KG1 (cell line): Measurements from ENCODE around the gene ZNF740.
"Not testable (repeated sequence)": the region's sequence is repeated elsewhere in the genome, so short reads cannot be mapped to it uniquely, and the experiment has no call there.

Experiments
- DNase-seq: peaks from one replicate; lab custom pipeline; 2025; lab: John Stamatoyannopoulos, UW

Gene ZNF740

DNA sequence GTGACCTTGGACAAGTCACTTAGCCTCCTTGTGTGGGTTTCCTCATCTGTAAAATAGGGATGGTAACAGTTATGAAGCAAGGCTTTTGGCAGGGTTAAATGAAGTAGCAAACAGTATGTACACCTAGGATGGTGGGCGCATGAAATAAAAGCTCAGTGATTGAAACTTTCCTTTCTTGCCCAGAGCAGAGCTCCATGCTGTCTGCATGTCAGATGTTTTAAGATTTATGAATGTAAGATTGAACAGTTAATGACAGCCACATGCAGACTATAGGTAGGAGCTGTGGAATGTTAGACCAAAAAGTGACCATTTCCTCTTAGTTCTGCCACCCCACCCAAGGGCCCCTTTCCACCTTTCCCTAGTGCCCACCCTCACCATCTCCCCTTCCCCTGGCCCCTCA lies 14.5 kb downstream of the ZNF740 start:
- DNase-seq: no peak

GRCh38 chr12:53195516-53196420 lies 15.2 kb downstream of the ZNF740 start:
- no peak for DNase-seq

- DNase-seq: no peak
These were observed 16.0 kb downstream of the ZNF740 start for GRCh38 chr12:53196486-53196885.

- DNase-seq: no peak
These were observed 16.6 kb downstream of the ZNF740 start for GRCh38 chr12:53197011-53197640.

DNA sequence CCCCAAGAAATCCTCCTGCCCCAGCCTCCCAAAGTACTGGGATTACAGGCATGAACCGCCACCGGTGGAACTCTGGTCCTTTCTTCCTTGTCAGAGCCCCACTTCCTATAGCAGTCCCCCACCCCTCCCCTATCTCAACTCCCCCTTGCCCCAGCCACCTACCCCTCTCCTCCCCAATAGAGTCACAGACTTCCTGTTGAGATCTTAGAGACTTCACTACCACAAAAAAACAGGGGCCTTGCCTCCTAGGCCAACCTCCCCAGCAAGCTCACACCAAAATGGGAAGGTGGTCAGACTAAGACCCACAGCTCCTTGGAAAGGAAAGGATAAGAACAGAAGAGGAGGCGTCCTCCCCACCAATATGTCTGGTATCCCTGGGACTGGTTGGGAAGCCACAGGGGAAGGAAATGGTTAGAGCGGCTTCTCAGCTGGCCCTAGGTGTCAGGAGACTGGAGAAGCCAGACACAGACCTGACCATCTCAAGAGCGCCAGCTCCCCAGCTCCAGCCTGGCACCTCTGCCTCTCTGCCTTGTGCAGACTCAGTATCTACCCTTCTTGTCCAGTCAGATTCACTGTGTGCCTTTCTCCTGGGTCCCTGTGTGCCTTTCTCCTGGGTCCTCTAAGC lies 18.1 kb downstream of the ZNF740 start:
- DNase-seq: no peak

GRCh38 chr12:53199700-53200099 lies 19.2 kb downstream of the ZNF740 start:
- DNase-seq: no peak

- DNase-seq: no peak
These were observed 19.6 kb downstream of the ZNF740 start for GRCh38 chr12:53200107-53200457.

GRCh38 chr12:53200458-53201176 lies 20.1 kb downstream of the ZNF740 start:
- no peak for DNase-seq

- no peak for DNase-seq
These were observed 20.6 kb downstream of the ZNF740 start for GRCh38 chr12:53201177-53201541.

DNA sequence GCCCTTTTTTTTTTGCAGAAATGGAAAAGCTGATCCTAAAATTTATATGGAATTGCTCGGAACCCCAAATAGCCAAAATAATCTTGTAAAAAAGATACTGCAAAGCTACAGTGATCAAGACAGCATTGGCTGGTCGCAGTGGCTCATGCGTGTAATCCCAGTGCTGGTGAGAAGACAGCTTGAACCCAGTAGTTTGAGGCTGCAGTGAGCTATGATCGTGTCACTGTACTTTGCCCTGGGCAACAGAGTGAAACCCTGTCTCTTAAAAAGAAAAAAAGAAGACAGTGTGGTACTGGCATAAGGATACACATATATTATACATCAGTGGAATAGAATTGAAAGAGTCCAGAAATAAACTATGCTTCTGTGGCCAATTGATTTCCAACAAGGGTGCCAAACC lies 21.1 kb downstream of the ZNF740 start:
- DNase-seq: no peak

DNA sequence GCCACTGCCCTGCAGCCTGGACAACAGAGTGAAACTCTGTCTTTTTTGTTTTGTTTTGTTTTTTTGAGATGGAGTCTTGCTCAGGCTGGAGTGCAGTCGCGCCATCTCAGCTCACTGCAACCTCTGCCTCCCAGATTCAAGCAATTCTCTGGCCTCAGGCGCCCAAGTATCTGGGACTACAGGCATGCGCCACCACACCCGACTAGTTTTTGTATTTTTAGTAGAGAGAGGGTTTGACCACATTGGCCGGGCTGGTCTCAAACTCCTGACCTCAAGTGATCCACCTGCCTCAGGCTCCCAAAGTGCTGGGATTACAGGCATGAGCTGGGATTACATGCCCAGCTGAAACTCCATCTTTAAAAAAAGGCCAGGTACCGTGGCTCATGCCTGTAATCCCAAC lies 21.8 kb downstream of the ZNF740 start:
- not testable (repeated sequence) for DNase-seq

GRCh38 chr12:53204351-53204750 lies 23.8 kb downstream of the ZNF740 start:
- no peak for DNase-seq

DNA sequence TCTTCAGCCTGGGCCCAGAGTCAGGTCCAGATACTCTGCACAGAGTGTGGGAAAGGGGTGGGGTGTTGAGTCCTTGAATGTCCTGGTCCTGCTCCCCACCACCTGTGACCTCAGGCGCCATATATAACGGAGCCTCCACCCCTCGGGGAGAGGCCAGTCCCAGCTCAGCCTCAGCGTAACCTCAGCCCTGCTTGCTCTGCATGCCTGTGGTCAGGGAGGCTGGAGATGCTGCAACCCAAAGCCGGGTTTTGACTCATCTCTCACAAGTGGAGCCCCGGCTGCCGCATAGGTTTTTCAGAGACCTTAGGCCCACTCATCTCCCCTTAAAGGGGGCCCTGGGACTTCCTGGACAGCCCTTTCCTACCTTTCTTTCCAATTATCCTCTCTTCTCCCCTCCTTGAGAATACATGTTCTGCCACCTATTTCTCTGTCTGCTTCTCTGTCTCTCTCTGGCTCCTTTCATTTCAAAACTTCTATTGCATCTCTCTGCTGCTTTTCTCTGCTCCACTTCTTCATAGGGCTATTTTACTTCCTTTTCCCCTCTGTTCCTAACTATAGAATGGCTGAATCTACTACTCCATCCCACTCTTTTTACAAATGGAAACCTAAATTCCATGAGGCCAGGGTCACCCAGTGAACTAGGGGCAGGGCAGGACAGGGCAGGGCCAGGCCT lies 25.4 kb downstream of the ZNF740 start:
- no peak for DNase-seq

GRCh38 chr12:53207042-53207441 lies 26.5 kb downstream of the ZNF740 start, which contains the start of gene ITGB7:
Gene ITGB7 (minus strand): TSS chr12:53207251. CDS start chr12:53200443, 6,808 bp downstream.
- no peak for DNase-seq

- no peak for DNase-seq
These were observed 27.9 kb downstream of the ZNF740 start for GRCh38 chr12:53208435-53208834.

- DNase-seq: peak; percentile 24
These were observed 28.4 kb downstream of the ZNF740 start for GRCh38 chr12:53208877-53209463.

DNA sequence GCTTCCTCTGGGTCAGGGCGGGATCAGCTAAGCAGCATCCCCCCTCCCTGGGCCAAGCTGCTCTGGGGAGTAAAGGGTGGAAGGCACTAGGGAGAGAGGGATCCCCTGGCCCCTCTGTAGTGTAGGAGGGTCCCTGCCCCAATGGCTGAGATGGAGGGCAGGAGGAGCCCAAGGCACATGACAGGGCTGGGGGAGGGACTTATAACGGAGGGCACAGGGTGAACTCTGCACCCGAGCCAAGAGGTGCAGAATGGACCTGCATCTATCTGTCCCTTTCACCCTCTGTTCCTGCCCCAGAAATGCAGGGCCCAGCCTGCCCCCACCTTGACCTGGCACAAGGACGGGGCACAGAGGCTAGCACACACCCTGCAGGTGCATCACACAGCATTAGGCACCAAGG lies 30.3 kb downstream of the ZNF740 start:
- DNase-seq: no peak

GRCh38 chr12:53211476-53212381 lies 31.2 kb downstream of the ZNF740 start:
- no peak for DNase-seq

- no peak for DNase-seq
These were observed 32.4 kb downstream of the ZNF740 start for GRCh38 chr12:53212931-53213330.

DNA sequence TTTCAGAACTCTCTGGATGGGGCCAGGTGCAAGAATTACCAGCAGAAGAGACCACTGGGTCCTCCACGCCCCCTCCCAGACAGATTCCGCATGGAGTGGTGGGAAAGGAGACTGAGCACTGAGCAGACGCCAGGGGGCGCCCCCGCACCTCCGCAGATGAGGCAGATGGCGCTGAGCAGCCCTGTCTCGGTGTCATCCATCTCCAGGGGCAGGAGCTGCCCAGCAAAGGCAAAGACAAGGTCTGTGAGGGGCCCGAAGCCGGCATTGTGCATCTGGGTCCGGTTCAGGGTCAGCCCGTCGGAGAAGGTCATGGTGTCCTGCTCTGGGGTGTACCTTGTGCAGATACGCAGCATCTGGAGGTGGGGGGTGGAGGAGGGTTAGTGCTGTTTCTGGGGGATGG lies 32.8 kb downstream of the ZNF740 start:
- DNase-seq: no peak
